Measurements from ENCODE around the gene HOXC4.
"Not testable (repeated sequence)": the region's sequence is repeated elsewhere in the genome, so short reads cannot be mapped to it uniquely, and the experiment has no call there.

DNA sequence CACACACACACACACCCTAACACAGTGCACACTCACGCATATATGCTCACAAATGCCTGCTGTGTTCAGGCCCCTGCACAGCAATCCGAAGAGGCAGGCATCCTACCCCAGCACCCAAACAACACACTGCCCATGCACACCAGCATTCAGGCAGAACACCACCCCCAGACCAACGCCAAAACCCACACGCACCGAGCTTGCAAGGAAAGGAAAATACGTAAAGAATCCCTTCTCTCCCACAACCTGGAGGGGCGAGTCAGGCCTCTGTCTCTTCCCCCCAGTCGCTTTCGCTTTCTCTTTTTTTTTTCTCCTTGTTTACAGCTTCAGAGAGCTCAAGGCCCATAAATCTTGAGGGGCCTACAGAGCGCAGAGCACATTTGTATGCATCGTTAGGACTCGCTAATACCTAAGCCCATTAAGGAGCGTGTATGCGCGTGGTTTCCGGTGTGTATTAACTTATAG, 27.4 kb downstream of the HOXC4 start:
- TF ChIP-seq POLR2A (IDR thresholded peaks at IDR 0.05; ENCODE audit: low read depth, low read length), result not testable (repeated sequence)
- TF ChIP-seq, protein P1, sequence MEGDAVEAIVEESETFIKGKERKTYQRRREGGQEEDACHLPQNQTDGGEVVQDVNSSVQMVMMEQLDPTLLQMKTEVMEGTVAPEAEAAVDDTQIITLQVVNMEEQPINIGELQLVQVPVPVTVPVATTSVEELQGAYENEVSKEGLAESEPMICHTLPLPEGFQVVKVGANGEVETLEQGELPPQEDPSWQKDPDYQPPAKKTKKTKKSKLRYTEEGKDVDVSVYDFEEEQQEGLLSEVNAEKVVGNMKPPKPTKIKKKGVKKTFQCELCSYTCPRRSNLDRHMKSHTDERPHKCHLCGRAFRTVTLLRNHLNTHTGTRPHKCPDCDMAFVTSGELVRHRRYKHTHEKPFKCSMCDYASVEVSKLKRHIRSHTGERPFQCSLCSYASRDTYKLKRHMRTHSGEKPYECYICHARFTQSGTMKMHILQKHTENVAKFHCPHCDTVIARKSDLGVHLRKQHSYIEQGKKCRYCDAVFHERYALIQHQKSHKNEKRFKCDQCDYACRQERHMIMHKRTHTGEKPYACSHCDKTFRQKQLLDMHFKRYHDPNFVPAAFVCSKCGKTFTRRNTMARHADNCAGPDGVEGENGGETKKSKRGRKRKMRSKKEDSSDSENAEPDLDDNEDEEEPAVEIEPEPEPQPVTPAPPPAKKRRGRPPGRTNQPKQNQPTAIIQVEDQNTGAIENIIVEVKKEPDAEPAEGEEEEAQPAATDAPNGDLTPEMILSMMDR (IDR thresholded peaks at IDR 0.05; ENCODE audit: extremely low read depth in 1 of 2, insufficient read depth in 1 of 2, low read depth in 1 of 2, low read length in 2 of 2), result not testable (repeated sequence)
